ENCODE data around the gene DCAF5.
A peak's percentile ranks its signal among the peaks of the same experiment; 100 is the strongest.

Gene DCAF5

GRCh38 chr14:69013943-69014782, 138.8 kb downstream of the DCAF5 start:
- peak; percentile 72 to 98 for DNase-seq (ENCODE audit: low read depth in 1 of 2, low spot score in 1 of 2)
- TF ChIP-seq JUND (IDR thresholded peaks at IDR 0.05; ENCODE audit: low read depth), result no peak
- in situ Hi-C loops (cut with HindIII; ENCODE audit: low pct_unique_long_range_greater_than_20kb, low sequenced_read_pairs), result no loop called here

- TF ChIP-seq JUND (IDR thresholded peaks at IDR 0.05; ENCODE audit: low read depth), result no peak
- peak in 1 of 2 experiments; percentile 30 for DNase-seq (ENCODE audit: low read depth in 1 of 2, low spot score in 1 of 2)
- in situ Hi-C loops (cut with HindIII; ENCODE audit: low pct_unique_long_range_greater_than_20kb, low sequenced_read_pairs), result no loop called here
Observed at GRCh38 chr14:69012256-69012953, 140.5 kb downstream of the DCAF5 start.

- in situ Hi-C loops (cut with HindIII; ENCODE audit: low pct_unique_long_range_greater_than_20kb, low sequenced_read_pairs), result no loop called here
- no peak for DNase-seq (ENCODE audit: low read depth in 1 of 2, low spot score in 1 of 2)
- no peak for TF ChIP-seq JUND (IDR thresholded peaks at IDR 0.05; ENCODE audit: low read depth)
Observed at GRCh38 chr14:69010648-69011047, 142.3 kb downstream of the DCAF5 start.

- no peak for DNase-seq (ENCODE audit: low read depth in 1 of 2, low spot score in 1 of 2)
- TF ChIP-seq JUND (IDR thresholded peaks at IDR 0.05; ENCODE audit: low read depth), result no peak
- in situ Hi-C loops (cut with HindIII; ENCODE audit: low pct_unique_long_range_greater_than_20kb, low sequenced_read_pairs), result no loop called here
Observed at GRCh38 chr14:69008421-69008884, 144.5 kb downstream of the DCAF5 start.

- DNase-seq (ENCODE audit: low read depth in 1 of 2, low spot score in 1 of 2), result no peak
- in situ Hi-C loops (cut with HindIII; ENCODE audit: low pct_unique_long_range_greater_than_20kb, low sequenced_read_pairs), result no loop called here
- TF ChIP-seq JUND (IDR thresholded peaks at IDR 0.05; ENCODE audit: low read depth), result no peak
Observed at GRCh38 chr14:69006346-69006745, 146.6 kb downstream of the DCAF5 start.

- DNase-seq (ENCODE audit: low read depth in 1 of 2, low spot score in 1 of 2), result no peak
- no peak for TF ChIP-seq JUND (IDR thresholded peaks at IDR 0.05; ENCODE audit: low read depth)
- in situ Hi-C loops (cut with HindIII; ENCODE audit: low pct_unique_long_range_greater_than_20kb, low sequenced_read_pairs), result no loop called here
Observed at GRCh38 chr14:69005432-69006148, 147.3 kb downstream of the DCAF5 start.

- DNase-seq (ENCODE audit: low read depth in 1 of 2, low spot score in 1 of 2), result no peak
- no peak for TF ChIP-seq JUND (IDR thresholded peaks at IDR 0.05; ENCODE audit: low read depth)
- in situ Hi-C loops (cut with HindIII; ENCODE audit: low pct_unique_long_range_greater_than_20kb, low sequenced_read_pairs), result no loop called here
Observed at GRCh38 chr14:69004731-69005431, 148.0 kb downstream of the DCAF5 start.

- in situ Hi-C loops (cut with HindIII; ENCODE audit: low pct_unique_long_range_greater_than_20kb, low sequenced_read_pairs), result no loop called here
- no peak for DNase-seq (ENCODE audit: low read depth in 1 of 2, low spot score in 1 of 2)
- TF ChIP-seq JUND (IDR thresholded peaks at IDR 0.05; ENCODE audit: low read depth), result no peak
Observed at GRCh38 chr14:69003626-69004025, 149.3 kb downstream of the DCAF5 start.

- peak; percentile 87 to 94 for DNase-seq (ENCODE audit: low read depth in 1 of 2, low spot score in 1 of 2)
- in situ Hi-C loops (cut with HindIII; ENCODE audit: low pct_unique_long_range_greater_than_20kb, low sequenced_read_pairs), result no loop called here
- TF ChIP-seq JUND (IDR thresholded peaks at IDR 0.05; ENCODE audit: low read depth), result no peak
Observed at GRCh38 chr14:69002069-69002468, 150.8 kb downstream of the DCAF5 start.

- peak in 1 of 2 experiments; percentile 59 for DNase-seq (ENCODE audit: low read depth in 1 of 2, low spot score in 1 of 2)
- no peak for TF ChIP-seq JUND (IDR thresholded peaks at IDR 0.05; ENCODE audit: low read depth)
- in situ Hi-C loops (cut with HindIII; ENCODE audit: low pct_unique_long_range_greater_than_20kb, low sequenced_read_pairs), result no loop called here
Observed at GRCh38 chr14:69001375-69001774, 151.5 kb downstream of the DCAF5 start.
